Measurements from ENCODE around the gene REEP3. TPM values are rescaled to one million over a fixed set of nuclear protein-coding genes. Genes with fewer than 3 reads are reported as not detected.

The REEP3 gene
- total RNA-seq, 1 experiment from 2014 or later, result 39.6 TPM

DNA sequence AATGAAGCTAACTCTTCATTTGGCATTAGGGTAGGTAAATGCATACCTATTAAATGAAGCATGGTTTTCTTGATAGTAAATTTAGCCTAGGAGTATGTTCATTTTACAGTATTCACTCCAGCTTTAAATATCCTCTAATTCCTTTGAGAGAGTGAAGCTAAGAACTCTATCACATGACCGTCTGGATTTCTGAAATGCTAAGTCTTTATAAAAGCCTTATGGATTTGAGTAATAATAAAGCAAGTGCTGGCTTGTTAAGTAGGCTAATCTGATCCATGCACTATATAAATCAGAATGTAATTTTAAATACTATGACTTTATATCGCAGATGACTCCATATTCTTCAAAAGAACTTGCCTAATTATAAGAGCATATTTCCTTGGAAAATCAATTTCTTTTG, 64.8 kb downstream of the REEP3 start:
- no peak for DNase-seq (ENCODE audit: low spot score)
- Histone ChIP-seq H3K27me3 (replicated peaks; ENCODE audit: insufficient read depth, low read depth, low read length, poor library complexity) (no peaks in the 10 kb centered on the region), H3K36me3 (ENCODE audit: insufficient read depth, low read length, poor library complexity, severe bottlenecking) (no peaks in the 10 kb centered on the region), H3K9me3 (ENCODE audit: low read depth, low read length, poor library complexity, severe bottlenecking) (no peaks in the 10 kb centered on the region), H3K27ac (ENCODE audit: low read depth, low read length, poor library complexity, severe bottlenecking) (no peak overlapping the region), H3K4me3 (ENCODE audit: low read depth, low read length, poor library complexity, severe bottlenecking) (no peak overlapping the region), H3K4me1 (ENCODE audit: insufficient read depth, low read length, poor library complexity, severe bottlenecking) (peaks cover 16% of the 10 kb centered on the region)
- no peak for TF ChIP-seq EZH2 (IDR thresholded peaks at IDR 0.05; ENCODE audit: borderline replicate concordance, low read depth, low read length, poor library complexity, severe bottlenecking)
- TF ChIP-seq, protein P1, sequence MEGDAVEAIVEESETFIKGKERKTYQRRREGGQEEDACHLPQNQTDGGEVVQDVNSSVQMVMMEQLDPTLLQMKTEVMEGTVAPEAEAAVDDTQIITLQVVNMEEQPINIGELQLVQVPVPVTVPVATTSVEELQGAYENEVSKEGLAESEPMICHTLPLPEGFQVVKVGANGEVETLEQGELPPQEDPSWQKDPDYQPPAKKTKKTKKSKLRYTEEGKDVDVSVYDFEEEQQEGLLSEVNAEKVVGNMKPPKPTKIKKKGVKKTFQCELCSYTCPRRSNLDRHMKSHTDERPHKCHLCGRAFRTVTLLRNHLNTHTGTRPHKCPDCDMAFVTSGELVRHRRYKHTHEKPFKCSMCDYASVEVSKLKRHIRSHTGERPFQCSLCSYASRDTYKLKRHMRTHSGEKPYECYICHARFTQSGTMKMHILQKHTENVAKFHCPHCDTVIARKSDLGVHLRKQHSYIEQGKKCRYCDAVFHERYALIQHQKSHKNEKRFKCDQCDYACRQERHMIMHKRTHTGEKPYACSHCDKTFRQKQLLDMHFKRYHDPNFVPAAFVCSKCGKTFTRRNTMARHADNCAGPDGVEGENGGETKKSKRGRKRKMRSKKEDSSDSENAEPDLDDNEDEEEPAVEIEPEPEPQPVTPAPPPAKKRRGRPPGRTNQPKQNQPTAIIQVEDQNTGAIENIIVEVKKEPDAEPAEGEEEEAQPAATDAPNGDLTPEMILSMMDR (conservative IDR thresholded peaks at IDR 0.05; ENCODE audit: low read depth, low read length), result no peak
- POLR2A ChIA-PET (ENCODE audit: low non-redundant PET), result interaction anchor here (0.6 to 0.7 kb wide), 2 partner anchors 379 to 398 kb away, joined by 3 read pairs; no protein-coding TSS in a partner anchor
- intact Hi-C loops (cut with micrococcal nuclease; ENCODE audit: unreplicated experiment), result no loop called here
- CTCF ChIA-PET, result no interaction called here
- BruUV-seq (replicated peaks), result no TSS peak

DNA sequence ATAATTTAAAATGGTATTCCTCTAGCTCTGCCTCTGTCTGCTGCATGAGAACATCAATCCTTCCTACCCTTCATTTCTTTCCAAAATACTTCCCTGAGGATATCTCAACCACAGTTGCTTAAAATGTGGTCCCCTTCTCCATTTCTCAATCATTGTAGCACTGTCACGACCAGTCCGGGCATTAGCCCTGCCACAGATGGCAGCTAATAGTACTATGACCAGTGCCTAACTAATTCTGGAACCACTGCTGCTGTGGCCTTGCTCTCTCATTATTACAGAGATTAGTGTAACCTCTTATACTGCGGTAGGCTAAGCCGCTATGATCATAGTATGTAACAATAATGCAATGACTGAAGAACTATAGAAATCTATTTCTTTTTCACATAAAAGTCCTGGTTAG, 66.0 kb downstream of the REEP3 start:
- TF ChIP-seq, protein P1 (conservative IDR thresholded peaks at IDR 0.05; ENCODE audit: low read depth, low read length), result no peak
- TF ChIP-seq EZH2 (IDR thresholded peaks at IDR 0.05; ENCODE audit: borderline replicate concordance, low read depth, low read length, poor library complexity, severe bottlenecking), result no peak
- intact Hi-C loops (cut with micrococcal nuclease; ENCODE audit: unreplicated experiment), result no loop called here
- no peak for DNase-seq (ENCODE audit: low spot score)
- ChIA-PET POLR2A (ENCODE audit: low non-redundant PET) (no interaction called here), CTCF (interaction anchor here (0.5 kb wide), 1 partner anchor 13 kb away, joined by 3 read pairs; no protein-coding TSS in a partner anchor)
- H3K9me3 ChIP-seq (ENCODE audit: low read depth, low read length, poor library complexity, severe bottlenecking), result no peaks in the 10 kb centered on the region
- no TSS peak for BruUV-seq (replicated peaks)
- no peak overlapping the region for H3K27ac ChIP-seq (ENCODE audit: low read depth, low read length, poor library complexity, severe bottlenecking)
- H3K4me1 ChIP-seq (ENCODE audit: insufficient read depth, low read length, poor library complexity, severe bottlenecking), result peaks cover 21% of the 10 kb centered on the region
- no peaks in the 10 kb centered on the region for H3K36me3 ChIP-seq (ENCODE audit: insufficient read depth, low read length, poor library complexity, severe bottlenecking)
- no peaks in the 10 kb centered on the region for H3K27me3 ChIP-seq (replicated peaks; ENCODE audit: insufficient read depth, low read depth, low read length, poor library complexity)
- H3K4me3 ChIP-seq (ENCODE audit: low read depth, low read length, poor library complexity, severe bottlenecking), result no peak overlapping the region

DNA sequence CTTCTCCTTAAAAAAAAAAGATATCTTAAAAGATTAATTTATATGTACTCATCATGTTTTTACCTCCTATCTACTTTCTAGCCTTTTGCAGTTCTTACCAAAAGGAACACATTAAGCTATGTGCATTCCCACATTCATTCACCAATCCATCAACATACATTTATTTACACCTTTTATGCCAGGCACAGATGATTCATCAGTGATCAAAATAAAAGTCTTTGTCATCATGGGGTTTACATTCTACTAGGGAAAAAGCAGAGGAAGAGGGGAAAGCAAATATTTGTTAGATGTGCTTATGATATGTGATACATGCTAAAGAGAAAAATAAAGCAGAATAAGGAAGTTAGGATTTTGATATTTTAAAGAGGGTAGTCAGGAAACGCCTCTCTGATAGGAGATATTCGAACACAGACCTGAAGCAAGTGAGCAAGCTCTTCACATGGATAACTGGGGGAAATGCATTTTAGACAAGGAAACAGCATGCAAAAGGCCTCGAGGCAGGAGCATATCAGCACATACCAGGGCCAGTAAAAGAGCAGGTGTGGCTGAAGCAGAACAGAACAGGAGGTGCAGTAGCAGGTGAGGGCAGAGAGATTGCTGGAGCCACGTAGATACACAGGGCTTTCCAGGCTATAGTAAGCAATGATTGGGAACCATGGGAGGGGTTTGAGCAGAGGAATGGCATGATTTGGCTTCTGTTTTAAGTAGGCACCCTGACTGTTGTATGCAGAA, 67.4 kb downstream of the REEP3 start:
- no peak for DNase-seq (ENCODE audit: low spot score)
- no peak overlapping the region for H3K4me3 ChIP-seq (ENCODE audit: low read depth, low read length, poor library complexity, severe bottlenecking)
- H3K36me3 ChIP-seq (ENCODE audit: insufficient read depth, low read length, poor library complexity, severe bottlenecking), result no peaks in the 10 kb centered on the region
- no TSS peak for BruUV-seq (replicated peaks)
- CTCF ChIA-PET, result no interaction called here
- POLR2A ChIA-PET (ENCODE audit: low non-redundant PET), result no interaction called here
- no peak overlapping the region for H3K27ac ChIP-seq (ENCODE audit: low read depth, low read length, poor library complexity, severe bottlenecking)
- intact Hi-C loops (cut with micrococcal nuclease; ENCODE audit: unreplicated experiment), result no loop called here
- no peak for TF ChIP-seq EZH2 (IDR thresholded peaks at IDR 0.05; ENCODE audit: borderline replicate concordance, low read depth, low read length, poor library complexity, severe bottlenecking)
- TF ChIP-seq, protein P1 (conservative IDR thresholded peaks at IDR 0.05; ENCODE audit: low read depth, low read length), result no peak
- H3K27me3 ChIP-seq (replicated peaks; ENCODE audit: insufficient read depth, low read depth, low read length, poor library complexity), result no peaks in the 10 kb centered on the region
- H3K4me1 ChIP-seq (ENCODE audit: insufficient read depth, low read length, poor library complexity, severe bottlenecking), result peaks cover 21% of the 10 kb centered on the region
- H3K9me3 ChIP-seq (ENCODE audit: low read depth, low read length, poor library complexity, severe bottlenecking), result no peaks in the 10 kb centered on the region

All from A673 (cell line).